A549 treated with RU486 at 1 μM for 4 hours (cell line): ENCODE data around the gene OPN1LW. TPM values are rescaled to one million over a fixed set of nuclear protein-coding genes. Genes with fewer than 3 reads are reported as not detected.

Experiments
- total RNA-seq: library from RNA; stranded (reverse); fragments of 200-300 nt; extraction: Qiagen RNA extraction; gene quantifications from 5 replicates; pipeline ENCODE4 v1.2.3, GENCODE V29; 2022; ENCODE audit warnings: low read depth

The OPN1LW gene
- total RNA-seq, result not detected in 5 replicates

GRCh38 chrX:154144010-154144409 lies at the start of gene OPN1LW:
TSS of gene OPN1LW (plus strand) at chrX:154144243. CDS start at chrX:154144284, 41 bp downstream.

GRCh38 chrX:154097589-154098541 lies 46.2 kb upstream of the OPN1LW start, which contains the start of gene MECP2:
TSS of gene MECP2 (minus strand) at chrX:154097717.

GRCh38 chrX:154182296-154182695 lies 38.3 kb downstream of the OPN1LW start, which contains the start of gene OPN1MW:
TSS of gene OPN1MW (plus strand) at chrX:154182596. CDS start at chrX:154182678, 82 bp downstream.

Other genes starting within 250 kb of the OPN1LW start
- gene AVPR2, start 239.6 kb upstream of the OPN1LW start, total RNA-seq, result 0.09 to 0.13 TPM in 2 of 5 replicates, not detected in the others
- 1.2 to 1.6 TPM (median 1.4 TPM) in 5 replicates for gene ARHGAP4, start 218.0 kb upstream of the OPN1LW start, total RNA-seq
- 211 to 249 TPM (median 229 TPM) in 5 replicates for gene NAA10, start 209.2 kb upstream of the OPN1LW start, total RNA-seq
- gene RENBP, start 199.6 kb upstream of the OPN1LW start, total RNA-seq, result 0.07 to 0.13 TPM in 2 of 5 replicates, not detected in the others
- gene HCFC1, start 172.4 kb upstream of the OPN1LW start, total RNA-seq, result 32.5 to 43.2 TPM (median 41.6 TPM) in 5 replicates
- 4.4 to 7.5 TPM (median 5.6 TPM) in 5 replicates for gene TMEM187, start 171.5 kb upstream of the OPN1LW start, total RNA-seq
- 187 to 237 TPM (median 225 TPM) in 5 replicates for gene IRAK1, start 124.3 kb upstream of the OPN1LW start, total RNA-seq
- gene MECP2, start 46.5 kb upstream of the OPN1LW start, total RNA-seq, result 16.0 to 22.8 TPM (median 19.3 TPM) in 5 replicates
- not detected in 5 replicates for gene OPN1MW, start 38.4 kb downstream of the OPN1LW start, total RNA-seq
- gene OPN1MW2, start 75.5 kb downstream of the OPN1LW start, total RNA-seq, result not detected in 5 replicates
- not detected in 5 replicates for gene OPN1MW3, start 113.3 kb downstream of the OPN1LW start, total RNA-seq
- gene TEX28, start 150.9 kb downstream of the OPN1LW start, total RNA-seq, result not detected in 5 replicates
- not detected in 5 replicates for gene TKTL1, start 151.6 kb downstream of the OPN1LW start, total RNA-seq
- 1,374 to 1,670 TPM (median 1,583 TPM) in 5 replicates for gene FLNA, start 230.4 kb downstream of the OPN1LW start, total RNA-seq
- 127 to 170 TPM (median 155 TPM) in 5 replicates for gene EMD, start 235.1 kb downstream of the OPN1LW start, total RNA-seq